ENCODE data around the gene ADCYAP1R1. TPM values are rescaled to one million over a fixed set of nuclear protein-coding genes. Genes with fewer than 3 reads are reported as not detected.

The ADCYAP1R1 gene
- total RNA-seq, 1 experiment from 2014 or later = 8.9 TPM

DNA sequence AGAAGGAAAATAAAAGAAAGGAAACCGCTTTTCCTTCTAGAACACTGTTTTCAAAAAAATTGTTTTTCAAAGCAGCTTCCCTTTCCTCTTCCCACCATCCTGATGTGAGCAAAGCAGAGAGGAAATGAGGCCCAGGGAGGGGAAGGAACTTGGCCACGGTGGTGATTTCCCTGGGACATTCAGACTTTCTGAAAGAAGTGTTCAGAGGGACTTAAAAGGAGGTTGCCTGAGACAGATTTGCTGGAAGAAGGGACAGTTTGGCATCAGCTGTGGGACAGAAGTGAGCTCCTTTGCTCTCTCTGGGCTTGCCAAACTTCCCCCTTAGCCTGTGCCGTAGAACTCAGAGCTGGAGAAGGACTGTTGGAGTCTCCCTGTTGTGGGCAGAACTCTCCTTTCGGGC is 30.3 kb downstream of the ADCYAP1R1 start:
- H2BK5ac ChIP-seq (ENCODE audit: insufficient read length, low read length) = no peak overlapping the region
- no peak overlapping the region for H3T11ph ChIP-seq (ENCODE audit: low read length)
- H3K56ac ChIP-seq (ENCODE audit: insufficient read length, low read depth, low read length) = no peak overlapping the region
- no peak overlapping the region for H2BK12ac ChIP-seq (ENCODE audit: insufficient read length, low read depth, low read length)
- H3K23me2 ChIP-seq (ENCODE audit: insufficient read length, low read depth, low read length, poor library complexity, severe bottlenecking) = no peaks in the 10 kb centered on the region
- no peak overlapping the region for H2BK20ac ChIP-seq (ENCODE audit: low read depth, low read length, poor library complexity, severe bottlenecking)
- no peaks in the 10 kb centered on the region for H3K9me3 ChIP-seq (ENCODE audit: control insufficient read depth, low read depth, low read length)
- no peak overlapping the region for H3K4ac ChIP-seq (ENCODE audit: low read depth, low read length)
- no peak overlapping the region for H2BK120ac ChIP-seq (ENCODE audit: low read depth, low read length, poor library complexity, severe bottlenecking)
- no peaks in the 10 kb centered on the region for H3K27me3 ChIP-seq (ENCODE audit: insufficient read depth, low read length)
- H3K9me3 Mint-ChIP-seq = no peaks in the 10 kb centered on the region
- H3K36me3 Mint-ChIP-seq (ENCODE audit: insufficient read depth in 1 of 3, low read depth in 3 of 3) = peaks cover 0 to 5% (median 4%) of the 10 kb centered on the region in 3 experiments; a peak in 4 of 7 replicates
- H2BK15ac ChIP-seq (ENCODE audit: low read depth, low read length) = no peak overlapping the region
- WGBS (ENCODE audit: extremely low coverage, insufficient read length, low lambda C conversion rate) = no CpG with 5 or more reads among the region's 4 CpGs
- H2AFZ ChIP-seq (ENCODE audit: low read length) = no peak overlapping the region
- peaks cover 5% of the 10 kb centered on the region for H3K27me3 Mint-ChIP-seq (ENCODE audit: low read depth)
- no peak overlapping the region for H3K4me3 Mint-ChIP-seq
- peaks cover 9% of the 10 kb centered on the region in 2 experiments for H3K4me1 Mint-ChIP-seq
- H3K79me1 ChIP-seq (ENCODE audit: insufficient read depth, low read depth, low read length, poor library complexity, severe bottlenecking) = no peaks in the 10 kb centered on the region
- H3K79me2 ChIP-seq (ENCODE audit: insufficient read depth, low read length) = no peaks in the 10 kb centered on the region
- no peaks in the 10 kb centered on the region for H4K20me1 ChIP-seq (ENCODE audit: control insufficient read depth, insufficient read depth, insufficient read length)
- no peak overlapping the region for H3K14ac ChIP-seq (ENCODE audit: insufficient read depth, low read length)
- no peak overlapping the region for H3K27ac Mint-ChIP-seq
- no peak for DNase-seq
- H3K4me2 ChIP-seq (ENCODE audit: insufficient read depth, insufficient read length, low read length) = no peak overlapping the region
- no peak overlapping the region for H2AK5ac ChIP-seq (ENCODE audit: insufficient read length, low read length)
- H3K18ac ChIP-seq (ENCODE audit: insufficient read length, low read depth, low read length) = no peak overlapping the region
- H3K23ac ChIP-seq (ENCODE audit: insufficient read length, low read depth, low read length) = no peak overlapping the region
- no peak overlapping the region for H4K91ac ChIP-seq (ENCODE audit: insufficient read length, low read depth, low read length)
- TF ChIP-seq, protein P1, sequence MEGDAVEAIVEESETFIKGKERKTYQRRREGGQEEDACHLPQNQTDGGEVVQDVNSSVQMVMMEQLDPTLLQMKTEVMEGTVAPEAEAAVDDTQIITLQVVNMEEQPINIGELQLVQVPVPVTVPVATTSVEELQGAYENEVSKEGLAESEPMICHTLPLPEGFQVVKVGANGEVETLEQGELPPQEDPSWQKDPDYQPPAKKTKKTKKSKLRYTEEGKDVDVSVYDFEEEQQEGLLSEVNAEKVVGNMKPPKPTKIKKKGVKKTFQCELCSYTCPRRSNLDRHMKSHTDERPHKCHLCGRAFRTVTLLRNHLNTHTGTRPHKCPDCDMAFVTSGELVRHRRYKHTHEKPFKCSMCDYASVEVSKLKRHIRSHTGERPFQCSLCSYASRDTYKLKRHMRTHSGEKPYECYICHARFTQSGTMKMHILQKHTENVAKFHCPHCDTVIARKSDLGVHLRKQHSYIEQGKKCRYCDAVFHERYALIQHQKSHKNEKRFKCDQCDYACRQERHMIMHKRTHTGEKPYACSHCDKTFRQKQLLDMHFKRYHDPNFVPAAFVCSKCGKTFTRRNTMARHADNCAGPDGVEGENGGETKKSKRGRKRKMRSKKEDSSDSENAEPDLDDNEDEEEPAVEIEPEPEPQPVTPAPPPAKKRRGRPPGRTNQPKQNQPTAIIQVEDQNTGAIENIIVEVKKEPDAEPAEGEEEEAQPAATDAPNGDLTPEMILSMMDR (conservative IDR thresholded peaks at IDR 0.05) = no peak
- H3K9ac ChIP-seq (ENCODE audit: extremely low read depth, insufficient read length, low read length) = no peak overlapping the region
- no peak overlapping the region for H4K5ac ChIP-seq (ENCODE audit: insufficient read length, low read depth, low read length)
- H4K8ac ChIP-seq (replicated peaks; ENCODE audit: insufficient read length, low read depth, low read length) = no peak overlapping the region
- H3K27ac ChIP-seq (ENCODE audit: insufficient read length, low read depth, low read length) = no peak overlapping the region
- no peaks in the 10 kb centered on the region for H3K4me1 ChIP-seq (ENCODE audit: insufficient read depth, low read length)
